HL-60/S4 (cell line): Measurements from ENCODE around the gene PPP4C.
"Not testable (repeated sequence)": the region's sequence is repeated elsewhere in the genome, so short reads cannot be mapped to it uniquely, and the experiment has no call there.

ENCODE experiments used
- in situ Hi-C: fragments of 300-500 bp; cut with MboI; formaldehyde crosslinking; loops from 2 replicates; pipeline ENCODE4 v1.14.3; 2022; ENCODE audit warnings: low sequenced_read_pairs

PPP4C gene

DNA sequence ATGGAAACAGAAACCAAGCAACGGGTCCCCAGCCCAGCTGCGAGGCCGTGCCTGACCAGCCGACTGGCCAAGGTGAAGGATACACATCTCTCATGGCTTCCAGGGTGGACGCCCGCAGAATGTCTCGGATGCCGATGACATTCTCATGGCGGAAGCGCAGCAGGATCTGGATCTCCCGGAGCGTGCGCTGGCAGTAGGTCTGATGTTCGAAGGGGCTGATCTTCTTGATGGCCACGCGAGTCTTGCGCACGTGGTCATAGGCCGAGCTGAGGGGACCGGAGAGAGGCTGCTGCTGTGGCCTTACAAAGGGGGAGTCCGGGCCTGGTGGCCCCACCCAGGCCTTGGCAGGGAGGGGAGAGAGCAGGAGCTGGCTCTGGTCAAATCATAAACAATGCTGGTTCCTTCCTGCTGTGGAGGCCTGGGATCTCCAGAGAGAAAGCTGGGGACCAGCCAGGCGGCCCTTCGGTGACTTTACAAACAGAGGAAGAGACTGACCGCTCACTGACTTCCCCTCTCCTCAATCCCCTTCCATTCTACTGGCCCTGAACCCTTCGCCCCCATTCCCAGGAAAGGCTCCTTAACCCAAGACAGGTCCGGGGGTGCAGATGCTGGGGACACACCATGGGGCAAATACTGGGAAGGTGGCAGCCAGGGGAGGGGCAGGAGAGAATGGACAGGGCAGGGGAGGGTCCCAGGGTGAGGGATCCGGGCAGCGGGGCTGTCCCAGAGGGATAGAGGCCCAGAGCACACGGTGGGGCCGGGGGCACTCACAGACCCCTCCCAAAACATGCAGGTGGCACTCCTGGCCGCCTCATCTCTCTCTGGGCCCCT, 46.2 kb downstream of the PPP4C start:
- in situ Hi-C loops: loop anchor here (25.0 kb wide), 1 partner anchor 290 kb away; the partner anchor contains the start of gene ZNF771

DNA sequence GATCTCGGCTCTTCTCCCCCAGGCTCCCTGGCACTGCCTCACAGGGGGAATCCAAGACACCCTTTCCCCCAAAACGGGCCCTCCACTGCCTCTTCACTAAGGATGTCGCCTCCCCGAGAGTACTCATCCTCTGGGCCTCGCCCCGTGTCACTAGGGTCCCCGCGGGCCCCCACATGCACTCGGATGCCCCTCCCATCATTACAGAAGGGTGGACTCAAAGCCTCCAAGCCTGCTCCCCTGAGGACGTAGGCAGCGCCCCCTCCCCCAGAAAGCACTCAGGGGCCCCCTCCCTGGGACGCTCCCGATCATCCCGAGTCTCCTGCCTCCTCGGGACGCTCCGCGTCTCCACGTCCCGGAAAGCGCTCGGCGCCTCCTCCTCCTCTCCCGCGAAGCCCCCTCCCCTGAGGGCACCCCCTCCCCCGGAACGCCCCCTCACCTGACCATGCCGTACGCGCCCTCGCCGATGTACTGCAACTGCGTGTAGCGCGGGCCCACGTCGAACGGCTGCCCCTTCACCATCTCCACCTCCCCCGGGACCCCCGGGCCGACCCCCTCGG, 46.9 kb downstream of the PPP4C start:
- in situ Hi-C loops: loop anchor here (25.0 kb wide), 1 partner anchor 290 kb away; the partner anchor contains the start of gene ZNF771

DNA sequence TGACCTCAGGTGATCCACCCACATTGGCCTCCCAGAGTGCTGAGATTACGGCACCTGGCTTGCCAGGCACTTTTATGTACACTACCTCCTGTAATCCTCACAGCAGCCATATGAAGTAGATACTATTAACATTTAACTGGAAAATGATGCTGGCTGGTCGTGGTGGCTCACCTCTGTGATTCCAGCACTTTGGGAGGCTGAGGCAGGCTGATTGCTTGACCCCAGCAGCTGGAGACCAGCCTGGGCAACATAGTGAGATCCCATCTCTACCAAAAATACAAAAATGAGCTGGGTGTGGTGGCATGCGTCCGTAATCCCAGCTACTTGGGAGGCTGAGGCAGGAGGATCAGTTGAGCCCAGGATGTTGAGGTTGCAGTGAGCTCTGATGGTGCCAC, 49.2 kb downstream of the PPP4C start:
- in situ Hi-C loops: loop anchor here (25.0 kb wide), 1 partner anchor 287 kb away; the partner anchor contains the start of gene ZNF771

DNA sequence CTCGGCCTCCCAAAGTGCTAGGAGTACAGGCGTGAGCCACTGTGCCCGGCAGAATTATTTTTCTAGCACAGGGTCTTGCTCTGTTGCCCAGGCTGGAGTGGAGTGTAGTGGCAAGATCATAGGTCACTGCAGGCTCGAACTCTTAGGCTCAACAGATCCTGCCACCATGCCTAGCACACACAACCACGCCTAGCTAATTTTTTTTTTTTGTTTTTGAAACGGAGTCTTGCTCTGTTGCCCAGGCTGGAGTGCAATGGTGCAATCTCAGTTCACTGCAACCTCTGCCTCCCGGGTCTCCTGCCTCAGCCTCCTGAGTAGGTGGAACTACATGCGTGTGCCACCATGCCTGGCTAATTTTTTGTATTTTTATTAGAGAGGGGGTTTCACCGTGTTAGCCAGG, 49.9 kb downstream of the PPP4C start:
- in situ Hi-C loops: not testable (repeated sequence)

DNA sequence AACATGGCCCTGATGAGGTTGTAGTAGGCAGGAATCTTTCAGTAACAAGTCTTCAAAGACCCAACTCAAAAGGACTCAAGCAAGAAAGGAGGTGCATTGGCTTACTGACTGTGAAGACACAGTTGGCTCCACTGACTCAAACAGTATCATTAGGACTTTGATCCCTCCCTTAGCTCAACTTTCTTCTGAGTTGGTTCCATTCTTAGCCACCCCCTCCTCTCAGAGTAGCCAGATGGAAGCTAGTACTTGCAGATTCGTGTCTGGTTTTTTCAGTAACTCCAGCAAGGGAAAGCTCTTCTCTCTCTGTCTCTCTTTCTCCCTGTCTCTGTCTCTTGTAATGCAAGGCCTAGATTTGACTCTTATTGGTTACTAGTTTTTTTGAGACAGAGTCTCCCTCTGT, 52.2 kb downstream of the PPP4C start:
- in situ Hi-C loops: no loop called here

DNA sequence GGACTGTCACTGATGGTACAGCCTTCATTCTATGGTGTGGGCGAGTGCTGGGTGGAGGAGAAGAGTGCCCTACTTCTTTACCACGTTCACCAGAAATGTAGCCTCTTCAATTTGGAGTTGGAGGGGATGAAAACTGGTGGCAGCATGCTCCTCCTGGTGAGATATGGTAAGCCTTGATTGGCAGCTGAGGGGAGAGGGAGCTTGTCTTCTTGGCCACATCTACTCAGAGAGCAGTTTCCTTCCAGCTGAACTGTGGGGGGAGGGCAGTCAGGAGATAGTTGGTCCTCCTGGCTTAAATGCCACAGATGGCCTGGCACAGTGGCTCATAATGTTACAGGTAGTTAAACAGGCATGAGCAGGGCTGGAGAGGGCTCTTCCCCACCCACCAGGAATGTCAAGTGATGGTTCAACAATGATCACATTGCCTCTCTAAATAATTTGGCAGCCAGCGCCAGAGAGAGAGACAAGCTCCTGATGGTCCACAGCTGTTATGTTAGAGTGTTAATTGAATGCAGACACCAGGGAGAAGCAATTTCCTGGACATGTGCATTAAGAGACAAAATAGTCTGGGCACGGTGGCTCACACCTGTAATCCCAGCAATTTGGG, 56.2 kb downstream of the PPP4C start:
- in situ Hi-C loops: no loop called here

DNA sequence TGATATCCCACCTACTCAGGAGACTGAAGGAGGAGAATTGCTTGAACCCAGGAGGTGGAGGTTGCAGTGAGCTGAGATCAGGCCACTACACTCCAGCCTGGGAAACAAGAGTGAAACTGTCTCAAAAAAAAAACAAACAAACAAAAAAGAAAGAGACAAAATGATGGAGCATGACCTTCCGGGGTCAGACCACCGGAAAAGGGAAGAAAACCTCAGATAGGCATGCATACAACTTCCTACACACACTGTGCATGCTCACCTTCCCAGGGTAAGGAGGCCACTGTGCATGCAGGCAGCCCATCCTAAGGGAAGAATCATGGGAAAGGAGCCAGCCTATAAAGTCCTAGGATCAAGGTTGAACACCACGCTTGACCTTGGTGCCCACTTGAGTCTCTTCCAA, 56.8 kb downstream of the PPP4C start:
- in situ Hi-C loops: no loop called here
